B cell (primary cell): Measurements from ENCODE around the gene NMNAT2. TPM values are rescaled to one million over a fixed set of nuclear protein-coding genes. Genes with fewer than 3 reads are reported as not detected.

Experiments
- ATAC-seq: fragments of 200-7000 bp; cut with Tn5 transposase; one replicate; pipeline ENCODE4 v1.10.0; 2021; ENCODE audit warnings: low read depth, mild to moderate bottlenecking, moderate number of reproducible peaks, moderate library complexity
- CTCF ChIA-PET: fragments of 350-600 bp; sonication (Branson Sonifier 250); formaldehyde crosslinking; loops from one replicate; lab custom pipeline; 2021; ENCODE audit warnings: antibody characterized with exemption, inconsistent platforms; lab: Charles Lee
- POLR2A ChIA-PET: fragments of 350-600 bp; sonication (Branson Sonifier 250); formaldehyde crosslinking; loops from one replicate; lab custom pipeline; 2021; ENCODE audit warnings: antibody characterized with exemption; lab: Charles Lee
- DNase-seq: peaks from one replicate; pipeline ENCODE4 v3.0.0; 2013
- H2AFZ ChIP-seq: 2 replicates; pipeline ENCODE4 v1.6.1; 2012; ENCODE audit warnings: mild to moderate bottlenecking, low read depth, low read length; ENCODE audit not compliant: insufficient read depth, poor library complexity, severe bottlenecking
- H3K27ac ChIP-seq, 2 donors: 1 replicate in 1 of 2; 2 replicates in 1 of 2; pipeline ENCODE4 v1.5.1; 2012 to 2013; ENCODE audit warnings: low read length in 2 of 2, mild to moderate bottlenecking in 2 of 2, moderate library complexity in 1 of 2
- H3K27me3 ChIP-seq, 4 experiments: fragments of 200-600 bp in 1 of 4; sonication (generic) in 1 of 4; replicated peaks in 1 of 4; 1 replicate in 2 of 4; 2 replicates in 2 of 4; pipeline versions ENCODE4 v1.6.1 to v1.7.0; 2013 to 2016; ENCODE audit warnings: low read length in 3 of 4, mild to moderate bottlenecking in 2 of 4, mixed read lengths in 1 of 4, moderate library complexity in 1 of 4; ENCODE audit not compliant: insufficient read depth in 4 of 4, control insufficient read depth in 3 of 4; ENCODE audit errors: control extremely low read depth in 1 of 4
- H3K36me3 ChIP-seq, 2 experiments: replicated peaks in 1 of 2; 1 replicate in 1 of 2; 2 replicates in 1 of 2; pipeline versions ENCODE4 v1.6.1 to v1.7.1; 2013; ENCODE audit warnings: low read length in 1 of 2; ENCODE audit not compliant: insufficient read depth in 2 of 2, control insufficient read depth in 1 of 2; ENCODE audit errors: control extremely low read depth in 1 of 2, extremely low read depth in 1 of 2
- H3K4me1 ChIP-seq, 2 donors: fragments of 200-600 bp in 1 of 2; sonication (generic) in 1 of 2; 1 replicate in 1 of 2; 2 replicates in 1 of 2; pipeline versions ENCODE4 v1.5.1 to v1.6.1; 2013 to 2017; ENCODE audit warnings: low read length in 2 of 2; ENCODE audit not compliant: control insufficient read depth in 2 of 2, insufficient read depth in 2 of 2
- H3K4me2 ChIP-seq: replicated peaks from 2 replicates; pipeline ENCODE3; 2012; ENCODE audit warnings: mild to moderate bottlenecking, low read depth, low read length; ENCODE audit not compliant: poor library complexity, severe bottlenecking
- H3K4me3 ChIP-seq, 5 experiments: fragments of 200-600 bp in 1 of 5; sonication (generic) in 1 of 5; 1 replicate in 3 of 5; 2 replicates in 2 of 5; pipeline versions ENCODE4 v1.5.1 to v1.7.0; 2011 to 2016; ENCODE audit warnings: low read length in 4 of 5, mild to moderate bottlenecking in 4 of 5, low read depth in 2 of 5, control low read depth in 1 of 5, moderate library complexity in 1 of 5; ENCODE audit not compliant: insufficient read depth in 1 of 5; ENCODE audit errors: control extremely low read depth in 1 of 5, extremely low read depth in 1 of 5
- H3K79me2 ChIP-seq: fragments of 200-600 bp; sonication (generic); one replicate; pipeline ENCODE4 v1.6.0; 2016; ENCODE audit warnings: low read length; ENCODE audit not compliant: control insufficient read depth, insufficient read depth
- H3K9ac ChIP-seq: fragments of 200-600 bp; sonication (generic); 2 replicates; pipeline ENCODE4 v1.6.1; 2017; ENCODE audit warnings: mild to moderate bottlenecking, low read length, moderate library complexity
- H3K9me3 ChIP-seq, 3 donors: one replicate each; pipeline versions ENCODE4 v1.6.1 to v1.7.1; 2013; ENCODE audit warnings: low read length in 2 of 3; ENCODE audit not compliant: control insufficient read depth in 2 of 3, insufficient read depth in 1 of 3; ENCODE audit errors: control extremely low read depth in 1 of 3
- H4K20me1 ChIP-seq: 2 replicates; pipeline ENCODE4 v1.6.0; 2012; ENCODE audit warnings: mild to moderate bottlenecking, low read length; ENCODE audit not compliant: insufficient read depth, control insufficient read depth, poor library complexity, severe bottlenecking
- H3K27ac Mint-ChIP-seq: one replicate; pipeline ENCODE4 v1.8.0; 2021; ENCODE audit warnings: mixed read lengths
- H3K27me3 Mint-ChIP-seq: one replicate; pipeline ENCODE4 v1.8.0; 2021; ENCODE audit warnings: mixed read lengths
- H3K4me1 Mint-ChIP-seq: one replicate; pipeline ENCODE4 v1.8.0; 2021; ENCODE audit warnings: mixed read lengths
- H3K4me3 Mint-ChIP-seq: one replicate; pipeline ENCODE4 v1.8.0; 2021; ENCODE audit warnings: mixed read lengths
- H3K9me3 Mint-ChIP-seq: one replicate; pipeline ENCODE4 v1.8.0; 2022; ENCODE audit warnings: mixed read lengths; ENCODE audit not compliant: insufficient read depth
- CTCF ChIP-seq: fragments of 200-600 bp; IDR thresholded peaks from one replicate; pipeline ENCODE4 v1.8.0; 2022; ENCODE audit warnings: antibody characterized with exemption, mild to moderate bottlenecking
- EZH2 ChIP-seq: IDR thresholded peaks from 2 replicates; pipeline ENCODE4 v1.6.1; 2012; ENCODE audit warnings: borderline replicate concordance, low read depth, mild to moderate bottlenecking, moderate library complexity, low read length; ENCODE audit not compliant: insufficient read depth, poor library complexity, severe bottlenecking
- WGBS: methylation state at CpG from one replicate; pipeline ENCODE4 v1.1.5; 2013; ENCODE audit warnings: missing lambda C conversion rate; ENCODE audit not compliant: insufficient coverage; 5-methylcytosine and 5-hydroxymethylcytosine counted together
- intact Hi-C: fragments of 100-400 bp; cut with micrococcal nuclease; formaldehyde crosslinking; loops from one replicate; pipeline ENCODE4 v1.10.0; 2022
- polyA plus RNA-seq: library from polyadenylated mRNA; depleted of rRNA; stranded (reverse); fragments of >200 nt; gene quantifications from 2 replicates; pipeline ENCODE4 v1.2.3, GENCODE V29; 2012
- total RNA-seq, 2 donors: library from RNA; stranded (reverse); fragments of 120-200 nt in 1 of 2; gene quantifications; 1 replicate in 1 of 2; 2 replicates in 1 of 2; pipeline versions ENCODE4 v1.2.3 to v1.2.4, GENCODE V29; 2013 to 2022

NMNAT2 gene
- total and polyA plus RNA-seq, 2 donors (not counting 1 experiment from before 2014, with no cell fraction given): not detected

- H3K9ac ChIP-seq: no peak overlapping the region
- peaks cover 39% of the 10 kb centered on the region for H3K27me3 Mint-ChIP-seq
- ChIA-PET CTCF (no interaction called here), POLR2A (no interaction called here)
- DNase-seq (no peak), ATAC-seq (no peak)
- H3K27ac Mint-ChIP-seq: no peak overlapping the region
- TF ChIP-seq CTCF (no peak), EZH2 (no peak)
- no peak overlapping the region for H3K4me3 Mint-ChIP-seq
- no peak overlapping the region for H3K4me3 ChIP-seq
- intact Hi-C loops: no loop called here
- peaks cover 0 to 9% (median 7%) of the 10 kb centered on the region in 4 experiments for H3K27me3 ChIP-seq
- no peak overlapping the region for H3K27ac ChIP-seq
- H3K9me3 ChIP-seq: no peaks in the 10 kb centered on the region
- no peaks in the 10 kb centered on the region for H3K9me3 Mint-ChIP-seq
- no peak overlapping the region for H2AFZ ChIP-seq
- H4K20me1 ChIP-seq: no peaks in the 10 kb centered on the region
- no peaks in the 10 kb centered on the region for H3K4me1 ChIP-seq
- no peaks in the 10 kb centered on the region for H3K36me3 ChIP-seq
- no peaks in the 10 kb centered on the region for H3K79me2 ChIP-seq
- H3K4me2 ChIP-seq: no peak overlapping the region
- no peaks in the 10 kb centered on the region for H3K4me1 Mint-ChIP-seq
- 56% methylated on average over 1 of the region's 2 CpGs for WGBS
Observed at GRCh38 chr1:183394435-183394834, 23.7 kb downstream of the NMNAT2 start.

- Histone ChIP-seq H3K4me3 (no peak overlapping the region), H3K4me2 (no peak overlapping the region), H3K27me3 (peaks cover 0 to 11% (median 8%) of the 10 kb centered on the region in 4 experiments), H3K79me2 (no peaks in the 10 kb centered on the region), H2AFZ (no peak overlapping the region), H3K36me3 (no peaks in the 10 kb centered on the region), H3K27ac (no peak overlapping the region), H3K9ac (no peak overlapping the region), H4K20me1 (no peaks in the 10 kb centered on the region), H3K9me3 (no peaks in the 10 kb centered on the region), H3K4me1 (no peaks in the 10 kb centered on the region)
- TF ChIP-seq CTCF: no peak
- no peak for TF ChIP-seq EZH2
- DNase-seq (no peak), ATAC-seq (no peak)
- Mint-ChIP-seq H3K27me3 (peaks cover 39% of the 10 kb centered on the region), H3K9me3 (no peaks in the 10 kb centered on the region), H3K4me1 (no peaks in the 10 kb centered on the region), H3K27ac (no peak overlapping the region), H3K4me3 (no peak overlapping the region)
- ChIA-PET POLR2A (no interaction called here), CTCF (no interaction called here)
- intact Hi-C loops: no loop called here
- WGBS: 83% methylated on average over 1 of the region's 1 CpG
Observed at GRCh38 chr1:183391863-183392262, 26.3 kb downstream of the NMNAT2 start.
